Bone marrow (tissue), 2 donors: ENCODE results near the gene MTRF1.

Source experiments
- DNase-seq, 2 donors: peaks; one replicate each; lab custom pipeline; 2025; lab: John Stamatoyannopoulos, UW

The MTRF1 gene

DNA sequence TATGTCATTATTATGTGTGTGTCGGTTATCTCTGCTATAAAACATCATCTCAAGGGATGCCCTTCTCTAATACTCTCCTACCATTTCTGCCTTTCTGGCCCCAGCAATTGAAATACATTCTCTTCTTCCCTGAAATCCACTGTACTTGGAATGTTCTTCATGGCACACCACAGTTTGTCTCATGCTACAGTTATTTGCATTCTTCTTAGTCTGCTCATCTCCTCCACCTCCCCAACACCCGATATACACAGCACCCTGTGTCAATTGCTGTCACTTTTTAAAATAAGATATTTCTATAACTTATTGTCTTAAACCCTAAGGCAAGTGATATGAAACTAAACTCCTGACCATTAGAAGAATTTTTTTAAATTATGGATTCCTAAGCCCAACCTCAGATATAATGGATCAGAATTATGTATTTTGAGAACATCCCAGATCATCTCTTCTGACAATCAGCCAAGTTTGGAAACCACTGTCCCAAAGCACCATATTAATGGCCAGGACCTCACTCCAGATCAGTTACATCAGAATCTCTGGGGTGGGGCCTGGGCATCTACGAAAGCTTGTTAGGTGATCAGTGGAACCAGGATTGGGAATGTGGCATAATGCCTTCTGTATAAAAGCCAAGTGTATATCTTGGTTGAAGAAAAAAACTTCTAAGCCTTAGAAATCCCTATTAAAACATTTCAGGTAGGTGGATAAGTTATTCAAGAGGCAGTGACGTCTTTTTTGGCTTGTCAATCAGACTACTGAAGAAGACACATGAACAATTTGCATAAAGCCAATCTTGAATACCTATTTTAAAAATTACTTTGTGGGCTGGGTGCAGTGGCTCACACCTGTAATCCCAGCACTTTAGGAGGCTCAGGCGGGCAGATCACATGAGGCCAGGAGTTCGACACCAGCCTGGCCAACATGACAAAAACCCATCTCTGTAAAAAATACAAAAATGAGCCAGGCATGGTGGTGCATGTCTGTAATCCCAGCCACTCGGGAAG, 39.0 kb downstream of the MTRF1 start:
- DNase-seq: no peak

GRCh38 chr13:41222259-41222852, 41.0 kb downstream of the MTRF1 start:
- peak in 1 of 2 donors; percentile 21 for DNase-seq

GRCh38 chr13:41220401-41220800, 43.0 kb downstream of the MTRF1 start:
- no peak for DNase-seq

DNA sequence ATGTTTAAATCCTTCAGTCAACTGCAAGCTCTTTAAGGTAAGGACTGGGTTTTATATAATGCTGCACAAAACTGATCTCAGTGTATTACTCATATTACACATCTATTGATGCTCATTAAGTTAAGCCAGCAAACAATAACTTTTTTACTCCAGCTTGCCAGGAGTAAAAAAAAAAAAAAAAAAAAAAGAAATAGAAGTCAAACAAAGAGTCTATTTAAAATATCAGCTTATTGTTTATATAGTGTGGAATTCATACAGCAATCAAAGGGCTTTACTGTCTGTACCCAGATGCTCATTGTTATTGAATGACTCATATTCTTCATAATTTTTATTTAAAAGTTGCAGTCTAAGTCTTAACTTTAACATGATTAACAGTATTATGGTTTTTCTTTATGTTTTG, 47.2 kb downstream of the MTRF1 start:
- no peak for DNase-seq

GRCh38 chr13:41213919-41214318, 49.5 kb downstream of the MTRF1 start:
- no peak for DNase-seq

GRCh38 chr13:41213316-41213715, 50.1 kb downstream of the MTRF1 start:
- no peak for DNase-seq

- DNase-seq: no peak
Observed at GRCh38 chr13:41212881-41213280, 50.5 kb downstream of the MTRF1 start.

- no peak for DNase-seq
Observed at GRCh38 chr13:41211062-41211461, 52.3 kb downstream of the MTRF1 start.

- DNase-seq: no peak
Observed at GRCh38 chr13:41206467-41206866, 56.9 kb downstream of the MTRF1 start.

DNA sequence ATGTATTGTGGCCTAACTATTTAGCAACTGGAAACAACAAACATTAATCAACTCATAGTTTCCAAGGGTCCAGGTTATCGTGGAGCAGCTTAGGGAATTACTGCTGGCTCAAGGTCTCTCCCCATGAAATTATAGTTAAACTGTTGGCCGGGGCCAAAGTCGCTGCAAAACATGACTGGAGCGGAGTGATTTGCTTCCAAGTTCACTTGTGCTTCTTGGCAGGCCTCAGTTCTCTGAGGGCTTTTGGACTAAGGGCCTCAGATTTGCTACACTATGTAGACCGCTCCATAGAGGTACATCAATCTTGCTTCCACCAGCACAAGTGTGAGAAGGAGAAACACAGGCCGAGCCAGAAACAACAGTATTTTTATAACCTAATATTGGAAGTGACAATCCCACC, 59.6 kb downstream of the MTRF1 start:
- DNase-seq: no peak

GRCh38 chr13:41200126-41200525, 63.2 kb downstream of the MTRF1 start:
- DNase-seq: no peak

DNA sequence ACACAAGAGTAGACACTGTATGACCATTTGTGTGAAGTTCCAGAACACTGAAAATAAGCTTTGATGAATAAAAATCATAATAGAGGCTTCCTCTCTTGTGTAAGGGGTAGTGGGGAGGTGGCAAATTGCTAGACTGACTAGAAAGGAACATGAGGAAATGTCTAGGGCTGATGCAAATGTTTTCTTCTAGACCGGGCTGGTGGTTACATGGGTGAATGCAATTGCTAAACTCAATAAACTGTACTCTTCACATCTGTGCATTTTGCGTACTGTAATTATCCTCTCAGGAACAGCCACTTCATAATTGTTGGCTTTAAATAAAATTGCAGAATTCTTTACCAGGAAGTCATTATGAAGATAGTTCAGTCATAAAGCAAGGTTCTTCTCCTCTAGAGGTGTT, 63.9 kb downstream of the MTRF1 start:
- no peak for DNase-seq

- DNase-seq: no peak
Observed at GRCh38 chr13:41199079-41199478, 64.3 kb downstream of the MTRF1 start.

DNA sequence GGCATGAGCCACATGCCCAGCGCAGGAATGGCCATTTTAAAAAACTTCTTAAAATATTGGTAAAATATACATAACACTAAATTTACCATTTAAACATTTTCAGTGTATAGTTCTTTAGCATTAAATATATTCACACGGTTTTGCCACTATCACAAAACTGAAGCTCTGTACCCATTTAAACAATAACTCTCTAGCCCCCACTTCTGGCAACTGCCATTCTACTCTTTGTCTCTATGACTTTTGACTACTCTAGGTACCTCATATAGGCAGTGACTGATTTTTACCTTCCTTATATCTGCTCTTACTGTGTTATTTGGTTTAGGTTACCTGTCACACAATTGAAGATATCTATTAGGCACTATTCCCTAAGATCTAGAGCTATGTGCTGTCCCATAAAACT, 66.8 kb downstream of the MTRF1 start:
- no peak for DNase-seq

DNA sequence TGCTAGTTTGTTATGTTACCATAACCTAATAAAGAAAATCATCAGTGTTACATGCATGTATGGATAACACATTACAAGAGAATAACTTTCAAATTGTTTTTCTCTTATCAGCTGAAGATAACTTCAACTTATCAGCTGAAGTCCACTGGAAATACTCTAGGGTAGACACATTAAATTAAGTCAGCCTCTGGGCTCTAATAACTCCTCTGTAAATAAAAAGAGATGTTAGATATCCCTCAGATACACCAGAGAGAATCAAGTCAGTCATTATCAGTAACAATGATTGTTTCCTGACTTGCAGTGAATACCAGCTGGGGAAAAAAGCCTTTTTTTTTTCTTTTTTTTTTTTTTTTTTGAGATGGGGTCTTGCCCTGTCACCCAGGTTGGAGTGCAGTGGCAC, 67.4 kb downstream of the MTRF1 start:
- no peak for DNase-seq

DNA sequence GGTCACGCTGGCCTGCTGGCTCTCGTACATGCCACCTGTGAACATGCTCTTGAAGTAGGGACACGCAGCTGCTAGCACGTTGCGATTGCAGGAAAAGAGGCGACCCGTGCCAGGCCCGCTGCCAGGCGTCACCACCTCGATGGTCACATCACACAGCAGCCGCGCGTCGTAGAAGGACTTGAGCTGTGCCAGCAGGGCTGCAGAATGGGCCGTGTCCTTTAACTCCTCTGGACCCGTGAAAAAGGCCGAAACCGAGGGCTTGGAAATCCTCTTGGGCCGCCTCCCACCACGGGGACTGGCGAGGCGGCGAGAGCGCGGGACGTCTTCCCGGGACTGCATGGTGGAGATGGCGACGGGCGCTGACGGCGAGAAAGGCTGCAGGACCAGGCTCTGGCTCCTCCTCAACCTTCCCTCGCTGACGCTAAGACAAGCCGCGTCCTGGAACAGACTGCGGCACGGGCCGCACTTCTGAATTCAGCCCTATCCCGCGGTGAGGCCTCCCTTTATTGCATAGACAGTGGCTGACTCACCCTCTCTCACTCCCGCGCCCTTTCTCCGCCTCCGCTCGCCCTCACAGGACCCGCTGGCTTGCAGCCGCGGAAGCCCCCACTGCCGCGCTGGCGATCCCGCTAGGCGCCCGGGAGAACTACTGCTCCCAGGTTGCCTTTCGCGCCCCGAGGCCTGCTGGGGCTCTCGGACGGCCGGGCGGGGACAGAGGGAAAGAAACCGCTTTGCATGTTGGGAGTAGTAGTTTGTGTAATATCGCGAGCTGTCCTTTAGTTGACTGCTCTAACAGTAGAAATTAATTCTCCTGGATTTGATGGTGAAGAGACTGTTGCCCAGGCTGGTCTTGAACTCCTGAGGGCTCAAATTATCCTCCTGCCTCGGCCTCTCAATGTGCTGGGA, 69.2 kb downstream of the MTRF1 start, which contains the start of gene KBTBD7:
TSS of gene KBTBD7 (minus strand) at position 651 of the 906 bp plus-strand sequence. CDS start at position 339, 312 bp downstream.
- peak; percentile 72 to 98 for DNase-seq

DNA sequence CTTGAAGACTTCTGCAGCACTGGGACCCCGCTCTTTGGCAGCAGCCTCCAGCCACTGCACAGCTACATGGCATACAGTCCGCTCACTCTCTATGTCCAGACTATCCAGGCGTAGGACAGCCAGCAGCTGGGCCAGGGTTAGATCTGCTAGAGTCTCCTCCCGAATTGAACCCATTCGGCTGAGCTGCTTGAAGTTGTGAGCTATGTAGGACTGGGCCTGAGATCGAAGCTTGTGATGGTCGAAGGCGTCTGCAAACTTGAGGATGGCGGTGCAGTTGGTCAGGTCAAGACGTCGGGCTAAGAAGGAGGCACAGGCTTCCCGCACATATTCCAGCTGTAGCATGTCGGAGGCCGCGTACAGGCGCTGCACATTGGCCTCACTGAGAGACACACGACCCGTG, 69.9 kb downstream of the MTRF1 start:
- DNase-seq: no peak

DNA sequence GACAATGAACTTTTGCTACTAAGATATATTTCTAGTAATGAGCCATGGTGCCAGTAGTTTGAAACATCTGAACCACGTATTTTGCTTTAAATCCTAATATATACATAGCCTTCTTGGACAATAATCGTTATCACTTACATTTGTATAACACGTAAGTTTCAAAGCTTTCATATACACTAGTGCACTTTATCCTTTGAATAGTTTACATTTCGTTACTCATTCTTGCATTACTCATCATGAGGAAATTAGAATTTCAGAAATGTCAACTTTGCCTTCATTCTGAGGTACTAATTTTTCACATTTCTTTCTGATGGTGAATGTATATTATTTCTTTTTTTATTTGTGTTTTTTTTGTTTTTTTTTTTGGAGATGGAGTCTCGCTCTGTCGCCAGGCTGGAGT, 74.8 kb downstream of the MTRF1 start:
- no peak for DNase-seq

DNA sequence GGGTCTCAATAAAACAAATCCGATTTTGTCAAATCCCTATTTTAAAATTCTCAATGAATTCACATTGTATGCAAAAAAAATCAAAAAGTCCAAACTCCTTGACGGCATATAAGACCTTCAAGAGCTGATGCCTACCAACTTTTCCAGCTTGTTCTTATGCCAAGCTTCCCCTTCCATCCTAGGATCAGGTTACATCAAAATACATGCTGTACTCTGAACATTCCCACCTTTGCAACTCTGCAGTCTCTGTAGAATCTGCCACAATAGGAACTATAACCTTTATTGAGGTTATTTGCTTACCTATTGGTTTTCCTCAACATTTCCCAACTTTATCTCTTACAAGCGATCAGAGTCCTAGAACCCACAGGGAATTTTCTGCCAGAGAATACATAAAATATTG, 76.9 kb downstream of the MTRF1 start:
- no peak for DNase-seq

DNA sequence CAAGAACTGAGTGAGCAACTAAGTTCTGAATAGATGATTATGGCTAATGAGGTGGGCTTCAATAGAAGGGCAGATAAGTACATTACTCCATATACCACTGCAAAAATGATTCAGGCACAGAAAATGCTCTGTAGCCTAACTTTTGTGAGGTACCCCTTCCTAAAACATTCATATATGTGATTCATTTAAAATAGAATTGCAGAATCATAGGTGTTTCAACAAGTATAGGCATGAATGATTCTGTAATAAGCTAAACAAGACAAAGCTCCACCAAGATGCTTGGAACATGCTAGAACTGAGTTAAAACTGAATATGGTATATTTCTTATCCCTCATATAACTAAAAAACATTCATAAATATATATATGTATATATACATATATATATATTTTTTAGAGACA, 81.1 kb downstream of the MTRF1 start:
- no peak for DNase-seq

DNA sequence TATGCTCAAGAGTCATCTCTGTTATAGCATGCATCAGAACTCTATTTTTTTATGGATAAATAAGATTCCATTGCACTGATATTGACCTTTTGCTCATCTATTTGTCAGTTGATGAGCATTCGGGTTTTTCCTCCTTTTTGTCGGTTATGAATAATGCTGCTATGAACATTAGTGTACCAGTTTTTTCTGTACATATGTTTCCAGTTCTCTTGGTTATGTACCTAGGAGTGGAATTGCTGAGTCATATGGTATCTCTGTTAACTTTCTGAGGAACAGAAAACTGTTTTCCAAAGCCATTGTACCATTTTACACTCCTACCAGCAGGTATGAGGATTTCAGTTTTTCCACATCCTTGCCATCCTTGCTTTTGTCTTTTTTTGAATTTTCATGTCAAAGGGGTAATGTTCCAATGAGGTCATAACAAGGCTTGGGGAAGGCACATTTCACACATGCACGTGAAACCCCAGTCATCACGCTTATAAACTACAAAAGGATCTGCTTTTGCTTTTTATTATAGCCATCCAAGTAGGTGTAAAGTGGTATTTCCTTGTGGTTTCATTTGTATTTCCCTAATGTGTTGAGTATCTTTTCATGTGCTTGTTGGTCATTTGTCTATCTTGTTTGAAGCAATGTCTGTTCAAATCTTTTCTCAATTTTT, 83.7 kb downstream of the MTRF1 start:
- DNase-seq: no peak

DNA sequence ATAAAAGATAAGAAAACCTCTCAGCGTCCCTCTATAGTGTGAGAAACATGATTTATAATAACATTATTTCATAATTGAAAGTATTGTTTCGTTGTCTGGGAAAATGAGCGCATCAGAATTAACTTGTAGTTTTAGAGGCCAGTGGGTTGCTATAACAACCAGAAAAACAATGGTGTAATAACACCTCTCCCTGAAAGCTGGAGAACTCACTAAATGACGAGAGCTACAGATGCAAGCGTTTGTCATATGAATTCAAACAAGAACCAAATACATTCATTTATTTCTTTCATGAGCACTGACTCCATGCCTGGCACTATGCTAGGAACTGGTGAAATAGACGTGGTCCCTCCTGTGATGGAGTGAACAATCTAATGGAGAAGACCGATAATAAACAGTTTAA, 85.3 kb downstream of the MTRF1 start:
- DNase-seq: no peak
